GM21423 (cell line): ENCODE measurements around the gene NME7.
"Not testable (repeated sequence)": the region's sequence is repeated elsewhere in the genome, so short reads cannot be mapped to it uniquely, and the experiment has no call there.

Source experiments
- ATAC-seq: cut with Tn5 transposase; IDR thresholded peaks from one replicate; pipeline ENCODE4 v1.9.1; 2021; ENCODE audit warnings: mild to moderate bottlenecking, moderate library complexity; ENCODE audit not compliant: unreplicated experiment

The NME7 gene

DNA sequence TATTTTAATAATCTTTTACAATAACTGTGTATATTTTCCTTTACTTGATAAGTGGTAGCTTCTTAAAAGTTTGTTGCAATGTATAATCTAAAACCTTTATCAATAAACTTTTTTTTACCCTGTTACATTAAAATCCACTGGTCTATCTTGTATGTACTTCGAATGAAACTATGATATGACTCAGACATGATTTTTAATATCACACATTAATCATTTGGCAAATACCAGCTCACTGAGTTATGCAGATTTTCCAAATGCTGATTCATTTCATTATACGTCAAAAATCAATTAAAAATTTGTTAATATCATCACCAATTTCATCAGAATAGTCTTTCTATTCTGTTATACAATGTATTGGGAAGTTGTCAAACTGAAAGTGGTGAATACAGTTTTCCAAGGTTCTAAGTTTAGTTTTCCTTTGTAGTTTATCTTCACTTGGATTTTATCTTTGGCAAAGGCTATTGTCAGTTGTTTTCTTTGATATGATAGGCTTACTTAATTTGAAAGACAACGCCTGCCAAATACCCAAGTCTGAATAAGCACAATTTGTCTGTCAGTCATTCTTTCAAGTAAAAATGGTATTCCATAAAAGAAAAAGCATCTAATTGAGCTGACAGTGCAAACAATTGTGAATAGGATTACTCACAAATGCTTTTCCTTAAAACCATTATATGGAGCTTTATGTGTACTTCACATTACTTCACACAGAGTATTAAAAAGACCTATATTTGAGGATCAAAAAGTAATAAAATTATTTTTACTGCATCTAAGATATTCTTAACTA lies 127.0 kb downstream of the NME7 start:
- no peak for ATAC-seq

- no peak for ATAC-seq
Measured at GRCh38 chr1:169236880-169237279, 130.7 kb downstream of the NME7 start.

DNA sequence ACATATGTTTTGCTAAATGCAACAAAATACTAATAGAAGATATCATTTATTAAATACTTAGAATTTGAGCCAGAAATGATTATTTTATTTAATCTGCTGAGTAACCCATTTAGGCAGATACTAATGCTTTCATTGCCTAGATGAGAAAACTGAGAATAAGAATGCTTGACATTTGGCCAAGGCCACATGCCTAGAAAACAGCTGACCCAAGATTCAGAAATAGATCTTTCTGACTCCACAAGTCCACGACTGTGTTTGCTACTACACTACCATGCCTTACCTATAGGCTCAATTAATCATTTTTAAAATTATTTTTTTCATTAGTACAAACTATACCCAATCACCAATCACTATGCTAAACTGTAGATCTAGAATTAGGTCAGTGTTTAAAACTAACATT lies 131.5 kb downstream of the NME7 start:
- no peak for ATAC-seq

DNA sequence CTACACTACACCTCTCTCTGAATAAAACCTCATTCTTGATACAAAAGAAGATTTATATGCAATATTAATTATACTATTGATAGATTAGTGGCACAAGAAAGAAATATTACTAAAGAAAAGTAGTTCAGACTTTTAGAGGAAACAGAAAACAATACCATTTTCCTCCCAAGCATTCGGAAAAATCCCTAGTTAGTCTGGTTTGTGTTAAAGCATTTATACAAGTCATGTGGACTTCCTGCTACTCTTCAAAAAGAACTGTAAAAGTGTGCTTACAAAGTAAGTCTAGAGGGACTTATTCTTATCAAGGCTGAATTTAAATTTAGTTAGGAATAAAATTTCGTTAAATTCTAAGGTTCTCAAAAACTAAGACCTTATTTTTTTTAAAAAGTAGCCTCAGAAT lies 132.0 kb downstream of the NME7 start:
- no peak for ATAC-seq

DNA sequence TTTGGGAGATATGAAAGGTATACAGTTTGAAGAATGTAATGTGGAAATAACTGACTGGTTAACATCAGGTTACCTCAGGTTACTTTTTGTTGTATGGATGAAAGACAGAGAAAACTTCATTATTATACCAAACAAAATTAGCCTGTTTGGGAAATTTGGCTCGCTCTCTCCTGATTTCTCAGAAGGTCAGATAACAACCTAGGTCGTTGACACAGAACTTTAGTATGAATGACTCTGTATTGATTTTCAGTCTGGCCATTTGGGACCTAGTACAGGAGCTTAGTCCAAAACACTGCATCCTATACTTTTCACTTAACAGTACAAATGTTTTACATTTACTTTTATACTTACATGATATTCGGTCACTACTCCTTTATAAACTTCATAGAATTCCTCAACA lies 132.8 kb downstream of the NME7 start:
- no peak for ATAC-seq

GRCh38 chr1:169217636-169218035 lies 150.0 kb downstream of the NME7 start:
- no peak for ATAC-seq

- no peak for ATAC-seq
Measured at GRCh38 chr1:169214598-169214997, 153.0 kb downstream of the NME7 start.

GRCh38 chr1:169212088-169212487 lies 155.5 kb downstream of the NME7 start:
- ATAC-seq, result no peak

GRCh38 chr1:169207797-169208520 lies 159.6 kb downstream of the NME7 start:
- ATAC-seq, result no peak

DNA sequence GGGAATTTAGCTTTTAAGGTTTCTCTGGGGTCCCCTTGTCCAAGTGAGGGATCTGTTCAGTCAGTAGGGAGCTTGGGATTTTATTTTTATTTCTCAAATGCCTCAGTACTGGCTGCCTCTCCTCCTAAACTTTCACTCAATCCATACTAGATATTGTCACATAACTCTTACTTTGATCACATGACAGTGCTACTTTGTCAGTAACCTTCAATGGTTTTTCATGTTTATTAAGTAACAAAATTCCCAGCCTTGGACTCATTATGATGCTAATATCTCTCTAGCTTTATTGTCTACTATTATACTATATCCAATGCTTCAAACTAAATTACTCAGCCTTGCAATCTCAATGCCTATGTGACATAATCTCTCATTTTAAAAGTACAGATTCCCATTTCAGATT lies 163.4 kb downstream of the NME7 start:
- ATAC-seq, result no peak

- ATAC-seq, result no peak
Measured at GRCh38 chr1:169202791-169203665, 164.6 kb downstream of the NME7 start.

DNA sequence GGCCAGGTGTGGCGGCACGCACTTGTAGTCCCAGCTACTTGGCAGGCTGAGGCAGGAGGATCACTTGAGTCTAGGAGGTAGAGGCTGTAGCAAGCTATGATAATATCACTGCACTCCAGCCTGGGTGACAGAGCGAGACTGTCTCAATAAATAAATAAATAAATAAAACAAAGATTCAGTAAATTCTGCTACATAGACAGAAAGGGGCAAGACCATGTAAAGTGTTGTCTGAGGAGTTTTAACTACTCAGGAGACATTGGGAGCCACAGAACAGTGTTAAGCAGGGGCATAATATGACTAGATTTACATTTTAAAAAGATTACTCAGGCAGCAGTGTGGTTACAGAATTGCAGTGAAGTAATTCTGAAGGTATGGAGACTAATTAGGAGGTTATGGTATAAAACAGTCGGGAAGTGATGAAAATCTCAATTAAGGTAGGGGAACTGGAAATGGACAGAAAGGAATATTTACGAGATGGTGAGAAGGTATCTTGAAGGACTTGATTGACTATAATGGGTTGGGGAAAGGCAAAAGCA lies 166.4 kb downstream of the NME7 start:
- no peak for ATAC-seq

DNA sequence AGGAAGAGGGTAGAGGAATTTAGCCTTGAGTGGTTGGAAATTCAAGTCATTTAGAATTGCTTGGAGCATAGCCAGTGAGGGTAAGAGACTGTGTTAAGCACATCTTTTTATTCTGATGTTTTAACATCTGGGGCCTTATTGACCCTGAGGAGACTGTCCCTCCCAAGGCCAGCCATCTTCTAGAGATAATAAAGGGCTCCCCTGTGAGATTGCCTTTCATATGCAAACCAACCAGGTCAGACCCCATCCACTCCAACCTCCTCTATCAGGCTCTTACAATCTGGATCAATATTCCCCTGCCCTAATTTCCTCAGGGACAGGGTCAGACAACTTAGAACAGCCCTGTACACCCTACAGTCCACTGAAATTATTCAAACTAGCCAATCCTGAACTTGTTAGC lies 167.3 kb downstream of the NME7 start:
- no peak for ATAC-seq

GRCh38 chr1:169196581-169196980 lies 171.0 kb downstream of the NME7 start:
- ATAC-seq, result no peak

DNA sequence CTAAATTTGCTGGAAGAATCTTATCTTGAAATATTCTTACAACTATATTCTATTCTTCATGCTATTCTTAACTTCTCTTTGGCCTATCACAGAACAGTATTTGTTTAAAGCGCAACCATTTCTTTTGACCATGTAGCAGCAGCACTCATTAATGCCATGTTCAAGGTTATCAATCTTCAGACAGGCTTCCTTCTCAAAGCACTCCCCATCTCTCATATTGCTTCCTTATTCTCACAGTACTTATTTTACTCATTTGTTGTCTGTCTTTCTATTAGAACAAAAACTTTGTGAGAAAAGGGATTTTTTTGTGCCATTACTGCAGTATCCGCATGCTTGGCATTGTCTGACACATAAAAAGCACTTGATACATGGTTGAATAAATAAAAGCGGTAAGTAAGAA lies 171.4 kb downstream of the NME7 start:
- no peak for ATAC-seq

DNA sequence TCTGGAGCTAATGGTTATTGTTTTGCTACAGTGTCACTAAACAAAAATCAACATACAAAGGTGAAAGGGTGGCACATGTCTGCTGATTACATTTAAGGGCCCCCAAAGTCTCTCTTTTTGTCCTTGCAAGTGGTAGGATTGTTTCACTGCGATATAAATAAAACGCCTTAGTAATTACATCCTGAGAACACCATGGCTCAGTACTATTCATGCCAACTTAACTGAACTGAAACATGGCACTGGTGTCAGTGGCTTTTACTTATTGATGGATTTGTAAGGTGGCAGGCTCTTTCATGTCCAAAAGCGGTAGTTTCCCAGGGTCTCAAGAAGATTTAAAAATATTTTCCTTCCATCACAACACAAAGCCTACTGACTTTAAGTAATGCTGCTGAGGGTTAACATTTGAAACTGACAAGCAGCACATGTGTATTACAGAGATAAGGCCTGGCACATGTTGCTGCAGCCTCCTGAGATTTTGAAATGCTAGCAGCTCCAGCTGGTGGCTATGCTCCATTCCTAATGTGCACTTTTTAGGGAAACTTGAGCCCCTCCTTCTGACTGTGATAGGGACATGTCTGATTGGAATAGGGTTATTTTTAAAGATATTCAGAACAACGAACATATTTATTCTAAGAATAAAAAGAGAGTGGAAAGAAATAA lies 174.3 kb downstream of the NME7 start:
- ATAC-seq, result no peak

DNA sequence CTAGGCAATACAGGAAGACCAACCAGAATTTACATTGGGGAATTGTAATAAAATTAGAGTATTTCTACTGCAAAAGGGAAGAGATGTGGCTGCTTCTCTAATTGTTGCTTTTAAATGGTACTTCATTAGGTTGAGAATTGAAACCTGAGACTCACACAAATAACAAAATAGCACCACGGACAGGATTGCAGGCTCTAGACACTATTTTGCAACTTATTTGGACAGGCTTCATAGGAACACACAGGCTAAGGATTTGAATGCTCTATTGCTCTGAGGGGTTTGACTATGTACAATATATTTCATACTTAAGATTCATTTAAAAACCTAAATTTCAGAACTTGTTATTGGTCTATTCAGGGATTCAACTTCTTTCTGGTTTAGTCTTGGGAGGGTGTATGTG lies 181.5 kb downstream of the NME7 start:
- ATAC-seq, result no peak

DNA sequence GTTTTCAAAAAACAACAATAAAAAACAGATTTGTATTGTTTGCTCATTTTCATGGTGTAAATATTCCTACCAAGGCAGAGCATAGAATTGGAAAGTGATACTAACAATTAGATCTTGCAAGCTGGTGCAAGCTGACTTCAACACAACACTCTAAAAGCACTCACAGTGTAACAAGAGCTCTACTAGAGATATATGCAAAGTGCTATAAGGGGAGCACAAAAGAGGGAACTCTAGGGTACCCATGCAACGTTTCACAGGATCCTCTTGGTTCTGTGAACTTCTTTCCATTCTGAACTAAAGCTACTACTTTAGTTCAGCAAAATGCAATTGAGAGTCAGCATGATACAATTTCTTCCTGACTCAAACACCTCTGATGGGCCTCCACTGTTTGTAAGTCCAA lies 182.8 kb downstream of the NME7 start:
- no peak for ATAC-seq

GRCh38 chr1:169180174-169180573 lies 187.4 kb downstream of the NME7 start:
- no peak for ATAC-seq

DNA sequence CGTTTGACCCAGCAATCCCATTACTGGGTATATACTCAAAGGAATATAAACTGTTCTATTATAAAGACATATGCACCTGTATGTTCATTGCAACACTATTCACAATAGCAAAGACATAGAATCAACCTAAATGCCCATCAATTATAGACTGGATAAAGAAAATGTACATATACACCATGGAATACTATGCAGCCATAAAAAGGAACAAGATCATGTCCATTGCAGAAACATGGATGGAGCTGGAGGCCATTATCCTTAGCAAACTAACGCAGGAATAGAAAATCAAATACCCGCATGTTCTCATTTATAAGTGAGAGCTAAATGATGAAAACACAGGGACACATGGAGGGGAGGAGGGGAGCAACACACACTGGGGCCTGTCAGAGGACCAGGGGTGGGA lies 188.2 kb downstream of the NME7 start:
- ATAC-seq, result not testable (repeated sequence)

DNA sequence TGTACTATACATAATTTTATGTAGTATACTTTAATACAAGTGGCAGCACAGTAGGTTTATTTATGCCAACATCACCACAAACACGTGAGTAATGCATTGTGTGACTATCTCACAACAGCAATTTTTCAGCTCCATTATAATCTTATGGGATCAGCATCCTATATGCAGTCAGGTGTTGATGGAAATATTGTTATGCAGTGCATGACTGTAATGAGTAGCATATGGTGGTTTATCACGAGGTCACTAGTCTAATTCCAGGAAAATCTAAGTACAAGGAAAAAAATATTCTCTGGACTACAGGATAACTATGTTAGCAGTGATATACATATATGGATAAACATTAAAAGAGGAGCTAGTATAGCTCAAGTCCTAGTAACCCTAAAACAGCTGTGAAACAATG lies 192.1 kb downstream of the NME7 start:
- no peak for ATAC-seq
